A673 (cell line): ENCODE results near the gene GRIP1. TPM values are rescaled to one million over a fixed set of nuclear protein-coding genes. Genes with fewer than 3 reads are reported as not detected.

Experiments used
- BruUV-seq: library from RNA; stranded (reverse); fragments of 400-500 nt; replicated peaks from 2 replicates; lab custom pipeline; 2021; lab: Mats Ljungman, UMichigan
- CTCF ChIA-PET: fragments of 300-600 bp; sonication (Branson Sonifier 250); formaldehyde crosslinking; loops from one replicate; lab custom pipeline; 2022; ENCODE audit warnings: antibody characterized with exemption; lab: Charles Lee
- POLR2A ChIA-PET: fragments of 300-600 bp; sonication (Branson Sonifier 250); formaldehyde crosslinking; loops from one replicate; lab custom pipeline; 2022; ENCODE audit warnings: antibody characterized with exemption; ENCODE audit not compliant: low non-redundant PET; lab: Charles Lee
- DNase-seq: peaks from one replicate; pipeline ENCODE4 v3.0.0-alpha.2; 2015; ENCODE audit warnings: low spot score
- H3K27ac ChIP-seq: fragments of 200-600 bp; sonication (generic); 2 replicates; pipeline ENCODE4 v1.5.1; 2016; ENCODE audit warnings: mixed run types, low read depth, mild to moderate bottlenecking, mixed read lengths, antibody characterized with exemption, low read length; ENCODE audit not compliant: poor library complexity, severe bottlenecking
- H3K27me3 ChIP-seq: fragments of 200-600 bp; sonication (generic); replicated peaks from 2 replicates; pipeline ENCODE4 v1.6.1; 2017; ENCODE audit warnings: mixed run types, low read depth, mild to moderate bottlenecking, mixed read lengths, antibody characterized with exemption, low read length; ENCODE audit not compliant: insufficient read depth, poor library complexity
- H3K36me3 ChIP-seq: fragments of 200-600 bp; sonication (generic); 2 replicates; pipeline ENCODE4 v1.6.1; 2016; ENCODE audit warnings: mixed run types, mild to moderate bottlenecking, mixed read lengths, antibody characterized with exemption, low read length; ENCODE audit not compliant: insufficient read depth, poor library complexity, severe bottlenecking
- H3K4me1 ChIP-seq: fragments of 200-600 bp; sonication (generic); 2 replicates; pipeline ENCODE4 v1.6.1; 2017; ENCODE audit warnings: mixed run types, mild to moderate bottlenecking, mixed read lengths, antibody characterized with exemption, low read length; ENCODE audit not compliant: insufficient read depth, poor library complexity, severe bottlenecking
- H3K4me3 ChIP-seq: fragments of 200-600 bp; sonication (generic); 2 replicates; pipeline ENCODE4 v1.5.1; 2016; ENCODE audit warnings: low read depth, mixed run types, mild to moderate bottlenecking, mixed read lengths, low read length; ENCODE audit not compliant: poor library complexity, severe bottlenecking
- H3K9me3 ChIP-seq: fragments of 200-600 bp; sonication (generic); 2 replicates; pipeline ENCODE4 v1.6.1; 2016; ENCODE audit warnings: mixed run types, low read depth, mild to moderate bottlenecking, mixed read lengths, antibody characterized with exemption, low read length; ENCODE audit not compliant: poor library complexity, severe bottlenecking
- CTCF ChIP-seq: fragments of 300-800, 200-600 bp; sonication (generic); conservative IDR thresholded peaks from 2 replicates; pipeline ENCODE4 v1.5.1; 2017; ENCODE audit warnings: low read depth, mild to moderate bottlenecking, antibody characterized with exemption, low read length, moderate library complexity, mixed read lengths
- EZH2 ChIP-seq: fragments of 200-600 bp; sonication (generic); IDR thresholded peaks from 2 replicates; pipeline ENCODE4 v1.6.1; 2017; ENCODE audit warnings: borderline replicate concordance, low read depth, mild to moderate bottlenecking, mixed read lengths, antibody characterized with exemption, low read length; ENCODE audit not compliant: poor library complexity, severe bottlenecking
- intact Hi-C: fragments of 100-400 bp; cut with micrococcal nuclease; formaldehyde crosslinking; loops from one replicate; pipeline ENCODE4 v1.10.0; 2022; ENCODE audit not compliant: unreplicated experiment
- total RNA-seq: library from RNA; stranded (reverse); gene quantifications from 2 replicates; pipeline ENCODE4 v1.2.3, GENCODE V29; 2021

Gene GRIP1
- total RNA-seq, 1 experiment from 2014 or later = 3.6 TPM

GRCh38 chr12:66698558-66698957 is 19.7 kb upstream of the GRIP1 start:
- TF ChIP-seq EZH2 = no peak
- TF ChIP-seq CTCF = 0 out of 2 replicates have a peak, but pooled peaks have one; percentile 21
- Histone ChIP-seq H3K36me3 (no peaks in the 10 kb centered on the region), H3K4me3 (no peak overlapping the region), H3K27me3 (peaks cover 51% of the 10 kb centered on the region), H3K9me3 (no peaks in the 10 kb centered on the region), H3K27ac (no peak overlapping the region), H3K4me1 (no peaks in the 10 kb centered on the region)
- no peak for DNase-seq
- intact Hi-C loops = loop anchor here (10.0 kb wide), 3 partner anchors 274 to 1804 kb away; no protein-coding TSS in a partner anchor
- no TSS peak for BruUV-seq
- POLR2A ChIA-PET = no interaction called here
- CTCF ChIA-PET = no interaction called here

GRCh38 chr12:66697404-66697803 is 18.5 kb upstream of the GRIP1 start:
- Histone ChIP-seq H3K9me3 (no peaks in the 10 kb centered on the region), H3K27me3 (peaks cover 40% of the 10 kb centered on the region), H3K4me1 (no peaks in the 10 kb centered on the region), H3K27ac (no peak overlapping the region), H3K4me3 (no peak overlapping the region), H3K36me3 (no peaks in the 10 kb centered on the region)
- no peak for TF ChIP-seq EZH2
- no peak for TF ChIP-seq CTCF
- intact Hi-C loops = loop anchor here (10.0 kb wide), 3 partner anchors 273 to 1803 kb away; no protein-coding TSS in a partner anchor
- ChIA-PET POLR2A (no interaction called here), CTCF (interaction anchor here (0.6 kb wide), 1 partner anchor 1398 kb away, joined by 3 read pairs; no protein-coding TSS in a partner anchor)
- DNase-seq = no peak
- BruUV-seq = no TSS peak

- CTCF ChIA-PET = interaction anchor here (1.3 kb wide), 1 partner anchor 343 kb away, joined by 3 read pairs; no protein-coding TSS in a partner anchor
- no peaks in the 10 kb centered on the region for H3K36me3 ChIP-seq
Observed at GRCh38 chr12:66694666-66695613, 16.1 kb upstream of the GRIP1 start.

More at GRCh38 chr12:66694666-66695613, 16.1 kb upstream of the GRIP1 start:
- DNase-seq = no peak
- H3K9me3 ChIP-seq = no peaks in the 10 kb centered on the region
- no peak overlapping the region for H3K4me3 ChIP-seq
- peaks cover 20% of the 10 kb centered on the region for H3K27me3 ChIP-seq
- H3K27ac ChIP-seq = no peak overlapping the region
- POLR2A ChIA-PET = no interaction called here
- intact Hi-C loops = loop anchor here (5.0 to 10.0 kb wide), 6 partner anchors 270 to 1800 kb away; no protein-coding TSS in a partner anchor
- BruUV-seq = no TSS peak
- TF ChIP-seq EZH2 = no peak
- TF ChIP-seq CTCF = no peak
- H3K4me1 ChIP-seq = no peaks in the 10 kb centered on the region
